B cell (primary cell): Measurements from ENCODE around the gene CCDC28B. TPM values are rescaled to one million over a fixed set of nuclear protein-coding genes. Genes with fewer than 3 reads are reported as not detected.

Experiments used
- ATAC-seq: fragments of 200-7000 bp; cut with Tn5 transposase; one replicate; pipeline ENCODE4 v1.10.0; 2021; ENCODE audit warnings: low read depth, mild to moderate bottlenecking, moderate number of reproducible peaks, moderate library complexity
- CTCF ChIA-PET: fragments of 350-600 bp; sonication (Branson Sonifier 250); formaldehyde crosslinking; loops from one replicate; lab custom pipeline; 2021; ENCODE audit warnings: antibody characterized with exemption, inconsistent platforms; lab: Charles Lee
- POLR2A ChIA-PET: fragments of 350-600 bp; sonication (Branson Sonifier 250); formaldehyde crosslinking; loops from one replicate; lab custom pipeline; 2021; ENCODE audit warnings: antibody characterized with exemption; lab: Charles Lee
- DNase-seq: peaks from one replicate; pipeline ENCODE4 v3.0.0; 2013
- H2AFZ ChIP-seq: 2 replicates; pipeline ENCODE4 v1.6.1; 2012; ENCODE audit warnings: mild to moderate bottlenecking, low read depth, low read length; ENCODE audit not compliant: insufficient read depth, poor library complexity, severe bottlenecking
- H3K27ac ChIP-seq, 2 donors: 1 replicate in 1 of 2; 2 replicates in 1 of 2; pipeline ENCODE4 v1.5.1; 2012 to 2013; ENCODE audit warnings: low read length in 2 of 2, mild to moderate bottlenecking in 2 of 2, moderate library complexity in 1 of 2
- H3K27me3 ChIP-seq, 4 experiments: fragments of 200-600 bp in 1 of 4; sonication (generic) in 1 of 4; replicated peaks in 1 of 4; 1 replicate in 2 of 4; 2 replicates in 2 of 4; pipeline versions ENCODE4 v1.6.1 to v1.7.0; 2013 to 2016; ENCODE audit warnings: low read length in 3 of 4, mild to moderate bottlenecking in 2 of 4, mixed read lengths in 1 of 4, moderate library complexity in 1 of 4; ENCODE audit not compliant: insufficient read depth in 4 of 4, control insufficient read depth in 3 of 4; ENCODE audit errors: control extremely low read depth in 1 of 4
- H3K36me3 ChIP-seq, 2 experiments: replicated peaks in 1 of 2; 1 replicate in 1 of 2; 2 replicates in 1 of 2; pipeline versions ENCODE4 v1.6.1 to v1.7.1; 2013; ENCODE audit warnings: low read length in 1 of 2; ENCODE audit not compliant: insufficient read depth in 2 of 2, control insufficient read depth in 1 of 2; ENCODE audit errors: control extremely low read depth in 1 of 2, extremely low read depth in 1 of 2
- H3K4me1 ChIP-seq, 2 donors: fragments of 200-600 bp in 1 of 2; sonication (generic) in 1 of 2; 1 replicate in 1 of 2; 2 replicates in 1 of 2; pipeline versions ENCODE4 v1.5.1 to v1.6.1; 2013 to 2017; ENCODE audit warnings: low read length in 2 of 2; ENCODE audit not compliant: control insufficient read depth in 2 of 2, insufficient read depth in 2 of 2
- H3K4me2 ChIP-seq: replicated peaks from 2 replicates; pipeline ENCODE3; 2012; ENCODE audit warnings: mild to moderate bottlenecking, low read depth, low read length; ENCODE audit not compliant: poor library complexity, severe bottlenecking
- H3K4me3 ChIP-seq, 5 experiments: fragments of 200-600 bp in 1 of 5; sonication (generic) in 1 of 5; 1 replicate in 3 of 5; 2 replicates in 2 of 5; pipeline versions ENCODE4 v1.5.1 to v1.7.0; 2011 to 2016; ENCODE audit warnings: low read length in 4 of 5, mild to moderate bottlenecking in 4 of 5, low read depth in 2 of 5, control low read depth in 1 of 5, moderate library complexity in 1 of 5; ENCODE audit not compliant: insufficient read depth in 1 of 5; ENCODE audit errors: control extremely low read depth in 1 of 5, extremely low read depth in 1 of 5
- H3K79me2 ChIP-seq: fragments of 200-600 bp; sonication (generic); one replicate; pipeline ENCODE4 v1.6.0; 2016; ENCODE audit warnings: low read length; ENCODE audit not compliant: control insufficient read depth, insufficient read depth
- H3K9ac ChIP-seq: fragments of 200-600 bp; sonication (generic); 2 replicates; pipeline ENCODE4 v1.6.1; 2017; ENCODE audit warnings: mild to moderate bottlenecking, low read length, moderate library complexity
- H3K9me3 ChIP-seq, 3 donors: one replicate each; pipeline versions ENCODE4 v1.6.1 to v1.7.1; 2013; ENCODE audit warnings: low read length in 2 of 3; ENCODE audit not compliant: control insufficient read depth in 2 of 3, insufficient read depth in 1 of 3; ENCODE audit errors: control extremely low read depth in 1 of 3
- H4K20me1 ChIP-seq: 2 replicates; pipeline ENCODE4 v1.6.0; 2012; ENCODE audit warnings: mild to moderate bottlenecking, low read length; ENCODE audit not compliant: insufficient read depth, control insufficient read depth, poor library complexity, severe bottlenecking
- H3K27ac Mint-ChIP-seq: one replicate; pipeline ENCODE4 v1.8.0; 2021; ENCODE audit warnings: mixed read lengths
- H3K27me3 Mint-ChIP-seq: one replicate; pipeline ENCODE4 v1.8.0; 2021; ENCODE audit warnings: mixed read lengths
- H3K4me1 Mint-ChIP-seq: one replicate; pipeline ENCODE4 v1.8.0; 2021; ENCODE audit warnings: mixed read lengths
- H3K4me3 Mint-ChIP-seq: one replicate; pipeline ENCODE4 v1.8.0; 2021; ENCODE audit warnings: mixed read lengths
- H3K9me3 Mint-ChIP-seq: one replicate; pipeline ENCODE4 v1.8.0; 2022; ENCODE audit warnings: mixed read lengths; ENCODE audit not compliant: insufficient read depth
- EZH2 ChIP-seq: IDR thresholded peaks from 2 replicates; pipeline ENCODE4 v1.6.1; 2012; ENCODE audit warnings: borderline replicate concordance, low read depth, mild to moderate bottlenecking, moderate library complexity, low read length; ENCODE audit not compliant: insufficient read depth, poor library complexity, severe bottlenecking
- WGBS: methylation state at CpG from one replicate; pipeline ENCODE4 v1.1.5; 2013; ENCODE audit warnings: missing lambda C conversion rate; ENCODE audit not compliant: insufficient coverage; 5-methylcytosine and 5-hydroxymethylcytosine counted together
- intact Hi-C: fragments of 100-400 bp; cut with micrococcal nuclease; formaldehyde crosslinking; loops from one replicate; pipeline ENCODE4 v1.10.0; 2022
- polyA plus RNA-seq: library from polyadenylated mRNA; depleted of rRNA; stranded (reverse); fragments of >200 nt; gene quantifications from 2 replicates; pipeline ENCODE4 v1.2.3, GENCODE V29; 2012
- total RNA-seq, 2 donors: library from RNA; stranded (reverse); fragments of 120-200 nt in 1 of 2; gene quantifications; 1 replicate in 1 of 2; 2 replicates in 1 of 2; pipeline versions ENCODE4 v1.2.3 to v1.2.4, GENCODE V29; 2013 to 2022
- TF ChIP-seq, protein P1 (sequence below): fragments of 200-600 bp; IDR thresholded peaks from one replicate; pipeline ENCODE4 v1.8.0; 2022; ENCODE audit warnings: antibody characterized with exemption, mild to moderate bottlenecking

Gene CCDC28B
- total and polyA plus RNA-seq, 2 donors (not counting 1 experiment from before 2014, with no cell fraction given) = 7.8 to 8.0 TPM

DNA sequence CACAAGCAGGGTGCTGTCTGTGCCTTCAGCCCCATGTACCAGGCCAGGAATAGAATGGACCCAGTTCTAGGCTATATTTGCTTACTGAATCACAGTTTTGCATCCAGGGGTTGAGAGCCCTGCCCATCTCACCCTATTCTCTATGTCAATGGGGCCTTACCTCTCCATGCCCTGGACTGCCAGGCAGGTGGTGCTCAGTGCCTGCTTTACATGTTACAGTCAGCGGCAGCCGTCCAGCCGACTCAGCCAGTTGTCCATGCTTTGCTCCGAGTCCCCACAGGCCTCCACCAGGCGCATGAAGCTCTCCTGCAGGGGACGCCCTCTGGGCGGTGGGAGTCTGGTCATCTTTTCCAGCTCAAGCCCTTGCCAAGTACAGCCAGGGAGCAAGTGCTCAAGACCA, 34.4 kb downstream of the CCDC28B start:
- Histone ChIP-seq H3K79me2 (no peaks in the 10 kb centered on the region), H3K4me1 (peaks cover 0 to 3% of the 10 kb centered on the region in 2 donors), H3K36me3 (peaks cover 2 to 23% of the 10 kb centered on the region in 2 experiments), H3K9ac (no peak overlapping the region), H4K20me1 (no peaks in the 10 kb centered on the region), H3K9me3 (no peaks in the 10 kb centered on the region), H3K27ac (no peak overlapping the region), H2AFZ (no peak overlapping the region), H3K4me2 (no peak overlapping the region), H3K4me3 (no peak overlapping the region), H3K27me3 (no peaks in the 10 kb centered on the region)
- ATAC-seq = no peak
- CTCF ChIA-PET = interaction anchor here (1.9 to 8.7 kb wide), 2 partner anchors 15 to 19 kb away, joined by 7 to 84 read pairs; partner anchors contain the start of genes FAM167B and LCK
- H3K9me3 Mint-ChIP-seq = no peaks in the 10 kb centered on the region
- TF ChIP-seq, protein P1, sequence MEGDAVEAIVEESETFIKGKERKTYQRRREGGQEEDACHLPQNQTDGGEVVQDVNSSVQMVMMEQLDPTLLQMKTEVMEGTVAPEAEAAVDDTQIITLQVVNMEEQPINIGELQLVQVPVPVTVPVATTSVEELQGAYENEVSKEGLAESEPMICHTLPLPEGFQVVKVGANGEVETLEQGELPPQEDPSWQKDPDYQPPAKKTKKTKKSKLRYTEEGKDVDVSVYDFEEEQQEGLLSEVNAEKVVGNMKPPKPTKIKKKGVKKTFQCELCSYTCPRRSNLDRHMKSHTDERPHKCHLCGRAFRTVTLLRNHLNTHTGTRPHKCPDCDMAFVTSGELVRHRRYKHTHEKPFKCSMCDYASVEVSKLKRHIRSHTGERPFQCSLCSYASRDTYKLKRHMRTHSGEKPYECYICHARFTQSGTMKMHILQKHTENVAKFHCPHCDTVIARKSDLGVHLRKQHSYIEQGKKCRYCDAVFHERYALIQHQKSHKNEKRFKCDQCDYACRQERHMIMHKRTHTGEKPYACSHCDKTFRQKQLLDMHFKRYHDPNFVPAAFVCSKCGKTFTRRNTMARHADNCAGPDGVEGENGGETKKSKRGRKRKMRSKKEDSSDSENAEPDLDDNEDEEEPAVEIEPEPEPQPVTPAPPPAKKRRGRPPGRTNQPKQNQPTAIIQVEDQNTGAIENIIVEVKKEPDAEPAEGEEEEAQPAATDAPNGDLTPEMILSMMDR = no peak
- TF ChIP-seq EZH2 = no peak
- H3K27me3 Mint-ChIP-seq = no peaks in the 10 kb centered on the region
- peaks cover 1% of the 10 kb centered on the region for H3K4me1 Mint-ChIP-seq
- POLR2A ChIA-PET = interaction anchor here (0.6 kb wide), 1 partner anchor 536 kb away, joined by 3 read pairs; no protein-coding TSS in a partner anchor
- 99% methylated on average over 7 of the region's 7 CpGs for WGBS
- no peak for DNase-seq
- no peak overlapping the region for H3K4me3 Mint-ChIP-seq
- intact Hi-C loops = no loop called here
- H3K27ac Mint-ChIP-seq = no peak overlapping the region

DNA sequence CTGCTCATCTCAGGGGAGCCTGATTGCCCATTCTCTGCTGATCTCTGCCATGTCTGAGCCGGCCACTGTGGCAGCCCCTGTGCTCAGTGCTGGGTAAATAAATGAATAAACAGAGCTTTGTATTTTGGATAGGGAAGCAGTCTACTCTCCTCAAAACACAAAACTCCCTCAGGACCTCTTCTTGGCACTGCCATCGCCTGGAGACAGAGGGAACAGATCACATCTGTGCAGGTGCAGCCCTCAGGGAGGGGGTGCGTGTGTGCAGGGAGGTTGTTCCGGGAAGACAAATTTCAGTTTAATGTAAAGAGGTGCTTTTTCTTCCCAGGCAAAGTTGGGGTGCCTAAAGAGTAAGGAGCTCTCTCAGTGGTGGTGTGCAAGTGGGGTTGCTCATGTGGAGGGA, 38.9 kb downstream of the CCDC28B start:
- Histone ChIP-seq H3K79me2 (no peaks in the 10 kb centered on the region), H3K4me2 (peak overlapping the region; percentile 92), H3K4me1 (peaks cover 16 to 31% of the 10 kb centered on the region in 2 donors), H3K27me3 (no peaks in the 10 kb centered on the region), H3K27ac (no peak overlapping the region), H3K36me3 (peaks cover 0 to 2% of the 10 kb centered on the region in 2 experiments), H3K9me3 (no peaks in the 10 kb centered on the region), H2AFZ (no peak overlapping the region), H3K9ac (no peak overlapping the region), H3K4me3 (no peak overlapping the region), H4K20me1 (no peaks in the 10 kb centered on the region)
- intact Hi-C loops = no loop called here
- 72% methylated on average over 3 of the region's 4 CpGs for WGBS
- peaks cover 20% of the 10 kb centered on the region for H3K4me1 Mint-ChIP-seq
- CTCF ChIA-PET = interaction anchor here (0.5 to 8.7 kb wide), 14 partner anchors 10 to 161 kb away, joined by 3 to 118 read pairs (median 12); partner anchors contain the start of genes BSDC1, EIF3I, FAM167B and HDAC1
- H3K27me3 Mint-ChIP-seq = no peaks in the 10 kb centered on the region
- ATAC-seq (no peak), DNase-seq (no peak)
- H3K9me3 Mint-ChIP-seq = no peaks in the 10 kb centered on the region
- H3K4me3 Mint-ChIP-seq = peak overlapping the region; percentile 95
- POLR2A ChIA-PET = interaction anchor here (0.6 to 4.3 kb wide), 4 partner anchors 10 to 53 kb away, joined by 9 to 60 read pairs (median 28); partner anchors contain the start of genes HDAC1 and LCK
- H3K27ac Mint-ChIP-seq = peak overlapping the region; percentile 0
- TF ChIP-seq EZH2 = no peak
- TF ChIP-seq, protein P1 = no peak
